UCSD-AML1 (cell line): ENCODE data around the gene SLC16A6.
"Not testable (repeated sequence)": the region's sequence is repeated elsewhere in the genome, so short reads cannot be mapped to it uniquely, and the experiment has no call there.

ENCODE experiments used
- DNase-seq: peaks from one replicate; lab custom pipeline; 2025; ENCODE audit not compliant: unreplicated experiment; lab: John Stamatoyannopoulos, UW

Gene SLC16A6

DNA sequence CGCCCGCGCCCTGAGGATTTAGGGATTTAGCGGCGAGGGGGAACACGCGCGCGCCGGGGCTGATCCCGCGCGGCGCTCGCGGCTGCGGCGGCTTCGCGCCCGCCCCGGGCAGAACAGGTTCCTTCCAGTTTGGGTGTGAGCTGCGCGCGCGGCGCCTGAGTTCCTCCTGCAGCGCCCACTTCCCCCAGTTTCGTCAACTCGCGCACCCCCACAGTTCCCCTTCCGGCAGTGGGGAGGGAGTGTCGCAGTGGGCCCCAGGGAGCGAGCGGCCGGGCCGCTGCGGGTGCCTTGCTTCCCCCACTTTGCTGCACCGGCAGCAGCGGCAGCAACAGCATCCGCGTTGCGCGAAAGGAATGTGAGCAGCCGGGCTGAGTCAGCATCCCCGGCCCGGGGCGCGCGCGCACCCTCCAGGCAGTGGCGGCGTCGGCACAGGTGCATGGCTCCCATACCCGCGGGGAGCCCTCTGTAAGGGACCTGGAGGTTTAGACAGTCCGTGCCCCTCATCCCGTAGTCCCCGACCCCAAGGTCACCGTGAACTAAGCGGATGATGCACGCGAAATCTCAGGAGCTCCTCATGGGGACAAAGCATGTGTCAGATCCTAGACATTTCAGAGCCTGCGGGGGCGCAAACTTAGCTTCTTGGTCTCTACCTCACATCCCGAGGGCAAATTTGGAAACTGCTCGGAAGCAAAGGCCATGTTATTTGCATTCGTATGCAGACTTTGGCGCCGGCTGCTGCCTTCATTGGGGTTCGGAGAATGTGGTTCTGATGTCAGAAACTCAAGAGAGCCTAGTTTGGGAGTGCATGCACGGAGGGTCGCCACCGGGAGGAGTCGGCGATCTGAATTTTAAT, 1.1 kb upstream of the SLC16A6 start:
- peak; percentile 77 for DNase-seq

DNA sequence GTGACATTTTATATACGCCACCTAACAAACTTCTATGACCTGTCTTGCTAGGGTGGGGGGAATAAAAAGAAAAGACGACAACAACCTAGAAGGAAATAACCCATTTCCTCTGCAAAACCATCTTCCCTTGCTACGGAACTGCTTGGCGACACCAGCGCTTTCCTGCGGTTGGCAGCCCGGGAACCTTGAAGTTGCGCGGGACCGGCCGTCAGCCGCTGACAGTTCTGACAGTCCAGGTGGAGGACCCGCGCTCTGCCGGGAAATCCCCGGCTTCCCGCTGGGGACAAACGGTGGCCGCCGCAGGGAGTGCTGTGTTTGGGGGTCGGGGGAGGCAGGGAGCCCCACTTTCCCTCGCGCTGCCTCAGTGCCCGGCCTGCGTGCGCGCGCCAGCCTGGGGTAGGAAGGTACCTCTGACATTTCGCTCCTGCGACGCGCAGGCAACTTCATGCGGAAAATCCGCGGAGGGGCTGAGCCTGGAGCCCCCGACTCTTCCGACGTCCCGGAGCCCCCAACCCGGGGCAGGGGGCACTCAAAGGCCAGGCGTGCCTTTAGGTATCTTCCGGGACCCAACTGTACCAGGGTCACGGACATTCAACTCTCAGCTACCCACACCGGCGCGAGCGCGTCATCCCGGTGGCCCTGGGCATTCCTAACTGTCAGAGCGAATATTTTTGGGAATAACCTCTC, 516 bp downstream of the SLC16A6 start:
- DNase-seq, result peak; percentile 29

DNA sequence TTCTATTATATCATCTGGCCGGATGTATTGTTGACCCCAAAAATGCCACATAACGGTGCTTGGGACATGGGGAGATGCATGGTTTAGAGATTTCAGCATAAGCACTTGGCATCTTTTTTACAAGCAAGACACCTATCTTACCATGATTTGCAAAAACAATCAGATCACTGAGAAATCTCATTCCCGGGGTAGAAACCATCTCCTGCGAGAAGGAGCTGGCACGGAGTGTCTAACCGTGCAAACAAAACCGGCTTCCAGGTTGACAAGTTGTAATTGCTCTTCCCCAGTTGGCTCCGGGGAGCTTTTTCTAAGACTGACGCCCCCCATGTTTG, 1.0 kb downstream of the SLC16A6 start:
- no peak for DNase-seq

DNA sequence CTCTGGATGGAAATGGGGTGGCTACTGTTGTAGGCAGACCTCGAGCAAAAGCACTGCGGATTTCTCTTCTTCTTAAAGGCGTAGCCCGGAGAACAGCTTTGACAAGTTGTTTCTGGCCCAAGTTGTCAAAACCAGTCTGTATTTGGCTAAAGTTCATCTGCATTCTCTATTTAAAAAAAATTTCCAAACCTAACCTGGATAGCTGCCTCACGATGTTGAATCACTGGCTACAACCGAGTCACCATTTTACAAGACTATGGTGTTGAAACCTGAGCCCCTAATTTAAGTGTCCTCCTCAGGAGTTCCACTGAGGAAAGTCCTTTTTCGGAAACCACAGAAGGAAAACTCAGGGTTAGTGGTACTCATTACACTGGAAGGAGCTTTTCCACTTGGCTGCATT, 1.5 kb downstream of the SLC16A6 start:
- no peak for DNase-seq

DNA sequence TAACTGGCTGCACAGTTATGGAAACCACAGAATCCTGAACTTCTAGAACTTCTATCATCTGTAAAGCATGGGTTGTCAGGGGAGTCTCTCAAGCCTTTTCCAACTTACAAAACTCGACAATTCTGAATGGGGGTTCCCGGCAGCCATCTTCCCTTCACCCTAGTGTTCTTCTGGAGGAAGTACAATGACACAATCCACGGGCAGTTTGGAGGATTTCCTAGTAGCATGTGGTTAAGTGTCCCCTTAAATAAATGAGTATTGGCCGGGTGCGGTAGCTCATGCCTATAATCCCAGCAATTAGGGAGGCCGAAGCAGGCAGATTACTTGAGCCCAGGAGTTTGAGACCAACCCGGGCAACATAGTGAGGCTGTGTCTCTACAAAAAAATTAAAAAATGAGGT, 2.1 kb downstream of the SLC16A6 start:
- DNase-seq, result no peak

DNA sequence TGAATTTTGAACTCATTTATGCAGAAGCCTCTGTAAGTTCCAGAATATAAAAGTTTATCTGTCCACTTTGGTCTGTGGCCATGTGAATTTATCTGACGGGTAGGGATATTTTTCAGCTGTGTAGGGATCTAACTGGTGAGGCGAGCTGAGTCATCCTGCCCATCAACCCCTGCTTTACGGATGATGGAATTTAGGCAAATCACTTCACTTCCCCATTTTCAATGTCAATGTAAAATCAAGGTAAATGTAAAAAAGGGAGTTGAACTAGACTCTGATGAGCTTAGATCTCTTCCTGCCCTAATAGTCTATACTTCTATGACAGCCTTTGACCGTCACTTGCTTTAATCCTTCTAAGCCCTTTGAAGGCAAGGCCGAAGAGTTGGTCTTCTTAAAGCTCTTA, 2.6 kb downstream of the SLC16A6 start:
- no peak for DNase-seq

DNA sequence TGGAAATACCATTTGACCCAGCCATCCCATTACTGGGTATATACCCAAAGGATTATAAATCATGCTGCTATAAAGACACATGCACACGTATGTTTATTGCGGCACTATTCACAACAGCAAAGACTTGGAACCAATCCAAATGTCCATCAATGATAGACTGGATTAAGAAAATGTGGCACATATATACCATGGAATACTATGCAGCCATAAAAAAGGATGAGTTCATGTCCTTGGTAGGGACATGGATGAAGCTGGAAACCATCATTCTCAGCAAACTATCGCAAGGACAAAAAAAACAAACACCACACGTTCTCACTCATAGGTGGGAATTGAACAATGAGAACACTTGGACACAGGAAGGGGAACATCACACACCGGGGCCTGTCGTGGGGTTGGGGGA, 9.0 kb downstream of the SLC16A6 start:
- DNase-seq, result not testable (repeated sequence)

DNA sequence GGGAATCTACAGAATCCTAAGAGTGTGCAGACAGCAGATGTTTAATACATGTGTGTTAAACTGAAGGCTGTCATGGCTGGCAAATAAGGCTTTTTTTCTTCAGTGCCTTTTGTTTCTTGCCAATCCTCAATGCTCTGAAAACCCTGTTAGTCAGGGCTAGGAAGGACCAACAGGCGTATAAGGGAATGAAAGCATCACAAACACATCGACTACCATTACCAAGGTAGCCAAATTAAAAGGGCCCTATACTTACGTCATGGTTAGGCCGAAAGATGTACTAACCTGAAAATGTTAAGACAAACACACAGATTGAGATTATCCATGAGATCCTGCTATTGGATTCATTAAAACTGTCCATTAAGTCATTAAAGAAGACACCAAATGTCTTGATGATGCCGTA, 13.1 kb downstream of the SLC16A6 start:
- DNase-seq, result no peak

DNA sequence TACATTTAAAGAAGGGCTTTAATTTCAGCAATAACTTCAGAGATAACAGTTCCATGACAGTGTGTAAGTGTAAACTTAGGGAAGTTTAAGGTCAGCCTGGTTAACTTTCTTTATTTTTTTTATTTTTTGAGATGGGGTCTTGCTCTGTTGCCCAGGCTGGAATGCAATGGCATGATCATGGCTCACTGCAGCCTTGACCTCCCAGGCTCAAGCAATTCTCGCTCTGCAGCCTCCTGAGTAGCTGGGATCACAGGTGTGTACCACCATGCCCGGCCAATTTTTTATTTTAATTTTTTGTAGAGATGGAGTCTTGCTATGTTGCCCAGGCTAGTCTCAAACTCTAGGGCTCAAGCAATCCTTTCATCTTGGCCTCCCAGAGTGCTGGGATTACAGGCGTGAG, 14.6 kb downstream of the SLC16A6 start:
- DNase-seq, result not testable (repeated sequence)

DNA sequence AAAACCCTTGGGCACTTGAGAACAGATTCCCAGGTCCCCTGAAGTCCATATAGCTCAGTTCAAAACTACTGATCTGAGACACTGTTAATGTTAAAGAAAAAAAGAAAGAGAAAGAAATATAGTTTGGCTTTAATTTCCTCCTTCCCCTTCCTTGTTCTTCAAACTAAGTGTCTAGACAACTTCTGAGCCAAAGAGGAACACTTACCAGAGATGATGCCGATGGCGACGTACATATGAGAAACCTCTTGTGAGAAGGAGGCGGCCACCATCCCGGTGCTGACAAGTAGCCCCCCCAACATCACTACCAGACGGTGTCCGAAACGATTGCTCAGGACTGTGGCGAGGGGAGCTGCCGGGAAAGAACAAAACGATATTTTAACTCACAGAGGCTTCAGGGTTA, 17.2 kb downstream of the SLC16A6 start:
- DNase-seq, result no peak

DNA sequence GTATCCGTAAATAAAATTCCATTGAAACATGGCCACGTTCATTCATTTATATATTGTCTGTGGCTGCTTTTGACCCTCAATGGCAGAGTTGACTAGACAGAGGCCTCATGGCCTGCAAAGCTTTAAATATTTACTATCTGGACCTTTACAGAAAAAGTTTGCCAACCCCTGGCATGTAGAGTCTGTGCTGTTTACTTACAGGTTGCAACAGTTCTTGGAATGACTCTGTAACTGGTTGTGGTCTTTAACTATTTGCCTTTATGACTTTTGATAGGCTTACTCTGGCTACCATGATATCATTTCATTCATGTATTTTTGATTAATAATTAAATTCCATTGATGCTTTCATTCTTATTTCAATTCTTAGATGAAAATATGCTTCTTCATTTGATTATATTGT, 25.1 kb downstream of the SLC16A6 start:
- not testable (repeated sequence) for DNase-seq

DNA sequence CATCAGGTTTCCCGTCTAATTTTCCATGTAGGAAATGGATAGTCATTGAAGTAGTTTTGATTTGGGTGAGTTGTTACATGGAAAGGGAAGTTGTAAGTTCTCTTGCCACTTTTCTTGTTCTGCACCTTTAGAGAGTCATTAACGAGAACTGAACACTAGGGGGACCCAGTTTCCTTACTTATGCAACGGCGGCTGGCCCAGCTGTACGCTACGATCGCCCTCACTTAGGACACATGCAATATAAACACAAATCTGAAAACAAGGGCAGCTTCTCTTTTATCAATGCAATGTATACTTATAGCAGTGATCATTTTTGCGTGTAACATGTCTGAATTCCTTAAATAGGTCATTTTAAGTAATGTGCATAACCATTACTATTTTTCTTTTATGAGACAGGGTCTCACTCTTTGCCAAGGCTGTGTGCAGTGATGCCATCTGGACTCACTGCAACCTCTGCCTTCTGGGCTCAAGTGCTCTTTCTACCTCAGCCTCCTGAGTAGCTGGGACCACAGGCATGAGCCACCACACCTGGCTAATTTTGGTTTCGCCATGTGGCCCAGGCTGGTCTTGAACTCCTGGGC, 27.7 kb downstream of the SLC16A6 start:
- DNase-seq, result peak; percentile 12

DNA sequence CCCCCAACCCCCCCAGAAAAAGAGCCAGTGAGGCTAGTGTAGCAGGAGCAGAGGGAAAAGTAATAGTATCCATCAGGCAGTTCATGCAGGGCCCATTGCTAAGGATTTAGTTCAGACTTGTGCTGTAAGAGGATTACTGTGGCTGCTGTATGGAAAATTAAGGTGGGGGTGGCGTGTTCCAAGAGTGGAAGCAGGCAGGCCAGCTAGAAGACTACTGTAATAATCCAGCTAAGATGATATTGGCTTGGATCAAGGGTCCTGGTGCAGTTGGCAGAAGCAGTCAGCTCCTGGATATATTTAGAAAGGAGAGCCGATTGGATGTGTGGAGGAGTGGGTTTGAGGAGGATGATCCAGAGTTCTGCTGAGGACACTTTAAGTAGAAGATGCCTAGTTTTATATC, 28.5 kb downstream of the SLC16A6 start:
- DNase-seq, result not testable (repeated sequence)

DNA sequence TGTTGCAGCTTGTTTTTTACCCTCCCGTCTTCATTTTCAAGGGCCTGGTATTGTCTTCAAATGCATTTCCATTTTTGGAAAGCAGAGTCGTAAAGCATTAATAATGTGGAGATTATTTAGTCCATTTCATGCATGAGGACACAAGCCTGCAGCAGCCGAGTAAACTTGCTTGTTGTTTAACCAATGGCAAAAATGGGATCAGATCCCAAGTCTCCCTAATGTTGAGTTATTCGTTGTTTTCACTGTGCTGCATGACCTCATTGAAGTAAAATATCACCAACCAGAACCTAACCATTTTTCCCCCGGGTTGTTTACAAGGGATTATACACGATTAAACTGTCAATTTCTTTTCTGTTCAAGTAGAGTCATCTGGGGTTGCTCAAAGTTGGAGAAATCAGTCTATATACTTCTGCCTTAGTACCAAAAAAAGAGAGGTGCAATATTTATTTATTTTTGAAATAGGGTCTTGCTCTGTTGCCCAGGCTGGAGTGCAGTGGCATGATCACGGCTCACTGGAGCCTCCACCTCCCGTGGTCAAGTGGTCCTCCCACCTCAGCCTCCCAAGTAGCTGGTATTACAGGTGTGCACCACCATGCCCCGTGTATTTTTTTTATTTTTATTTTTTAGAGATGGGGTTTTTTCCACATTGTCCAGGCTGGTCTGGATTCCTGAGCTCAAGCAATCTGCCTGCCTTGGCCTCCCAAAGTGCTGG, 30.7 kb downstream of the SLC16A6 start:
- no peak for DNase-seq

DNA sequence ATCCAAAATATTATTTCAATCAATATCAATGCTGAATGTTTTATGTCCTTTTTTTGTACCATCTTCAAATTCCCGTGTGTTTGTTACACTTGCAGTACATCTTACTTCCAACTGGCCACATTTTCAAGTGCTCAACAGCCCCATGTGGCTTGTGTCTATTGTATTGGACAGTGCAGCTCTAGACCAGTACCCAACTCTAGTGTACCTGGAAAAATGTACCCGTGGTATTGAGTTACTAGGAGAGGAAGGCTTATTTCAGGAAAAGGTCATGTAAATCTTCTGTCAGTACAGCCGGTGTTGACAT, 31.3 kb downstream of the SLC16A6 start:
- DNase-seq, result not testable (repeated sequence)

DNA sequence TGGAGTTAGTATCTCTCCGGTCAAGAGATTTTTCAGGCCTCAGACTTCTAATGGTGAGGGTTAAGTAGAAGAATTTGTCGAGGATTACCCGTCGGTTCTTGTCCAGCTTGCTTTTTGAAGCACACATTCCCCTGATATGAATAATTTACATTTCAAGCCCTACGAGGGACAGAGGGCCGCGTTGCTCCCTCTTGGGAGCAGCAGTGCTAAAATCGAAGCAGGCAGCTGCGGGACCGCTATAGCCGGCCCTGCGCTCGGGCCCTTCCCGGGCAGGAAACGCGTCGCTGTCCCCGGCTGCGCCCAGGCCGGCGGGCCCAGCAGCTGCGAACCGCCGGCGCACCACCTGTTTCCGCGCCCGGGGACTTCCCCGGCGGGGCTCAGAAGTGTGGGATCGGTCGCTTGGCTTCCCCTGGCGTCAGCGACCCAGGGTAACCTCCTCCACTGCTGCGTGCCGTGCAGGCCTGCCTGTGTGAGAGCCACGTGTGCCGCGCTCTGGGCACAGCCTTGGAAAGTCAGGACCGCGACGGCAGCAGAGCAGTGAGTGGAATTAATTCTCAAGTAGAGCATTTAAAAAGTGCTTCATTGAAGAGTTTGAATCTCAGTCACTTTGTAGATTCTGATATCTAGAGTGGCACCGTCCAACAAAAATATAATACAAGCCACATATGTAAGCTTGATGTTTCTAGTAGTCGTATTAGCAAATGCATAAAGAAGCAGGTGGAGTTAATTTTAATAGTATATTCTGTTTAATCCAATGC, 31.9 kb downstream of the SLC16A6 start:
- DNase-seq, result peak; percentile 84

DNA sequence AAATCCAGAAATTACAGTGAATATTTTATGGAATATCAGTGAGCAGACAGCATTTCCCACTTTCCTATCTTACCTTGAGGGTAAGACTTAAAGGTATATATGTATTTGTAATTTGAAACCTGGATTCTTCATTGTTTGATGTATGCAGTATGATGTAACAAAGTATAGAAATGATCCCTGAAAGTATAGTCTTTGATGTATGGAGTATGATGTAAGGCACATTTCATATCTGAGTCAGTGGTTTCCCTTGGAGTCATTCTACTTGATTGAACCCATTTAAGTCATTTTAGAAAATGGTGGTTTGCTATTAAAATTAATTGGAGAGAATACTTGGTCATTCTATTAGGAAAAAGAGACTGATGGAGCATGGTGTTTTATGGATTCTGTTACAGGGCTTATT, 33.0 kb downstream of the SLC16A6 start:
- no peak for DNase-seq

DNA sequence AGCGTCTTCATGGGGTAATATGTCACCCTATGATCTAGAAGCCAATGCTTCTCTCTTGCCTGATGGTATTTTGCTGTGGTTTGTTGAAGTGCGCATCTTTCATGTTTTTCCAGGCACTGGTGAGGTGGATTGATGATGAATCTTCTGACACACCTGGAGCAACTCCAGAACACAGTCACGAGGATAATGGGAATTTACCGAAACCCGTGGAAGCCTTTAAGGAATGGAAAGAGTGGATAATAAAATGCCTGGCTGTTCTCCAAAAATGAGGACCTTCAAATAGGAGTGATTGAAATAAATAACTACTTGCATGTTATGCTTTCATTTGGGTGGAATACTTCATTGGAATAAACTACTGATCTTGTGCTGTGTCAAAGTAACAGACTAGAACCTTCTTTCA, 34.2 kb downstream of the SLC16A6 start:
- DNase-seq, result not testable (repeated sequence)

DNA sequence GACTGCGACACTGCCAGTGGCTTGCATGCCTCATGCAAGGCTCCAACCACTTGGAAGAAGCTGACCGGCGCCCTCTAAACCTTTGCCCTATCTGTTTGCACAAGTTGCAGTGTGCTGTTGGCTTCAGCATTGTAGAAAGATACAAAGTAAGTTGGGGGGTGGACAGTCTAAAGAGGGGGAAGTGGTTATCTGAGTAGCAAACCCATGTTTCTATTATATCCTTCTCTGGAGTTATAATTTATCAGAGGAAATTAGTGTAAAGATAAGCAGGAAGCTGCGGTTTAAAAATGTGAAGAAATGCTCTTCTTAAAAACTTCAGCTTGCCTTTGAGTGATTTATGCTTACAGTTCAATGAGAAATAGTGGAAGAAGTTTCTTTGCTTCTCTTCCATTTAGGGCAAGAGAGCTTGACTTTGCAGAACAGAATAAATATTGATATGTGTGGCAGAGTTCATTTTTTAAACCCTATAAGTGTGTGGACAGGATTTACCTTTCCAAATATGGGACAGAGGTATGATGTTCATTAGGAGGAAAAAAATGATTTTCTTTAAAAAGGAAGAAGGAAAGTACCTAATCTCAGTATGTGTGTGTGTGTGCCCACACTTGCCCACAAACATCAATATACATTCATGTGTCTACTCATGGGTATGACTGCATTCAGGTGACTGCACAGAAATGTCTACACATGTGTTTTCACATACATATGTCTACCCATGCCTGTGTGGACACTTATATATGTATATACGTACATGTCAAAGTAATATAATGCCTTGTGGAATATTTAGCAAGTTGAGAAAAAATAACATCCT, 35.0 kb downstream of the SLC16A6 start:
- peak; percentile 35 for DNase-seq

DNA sequence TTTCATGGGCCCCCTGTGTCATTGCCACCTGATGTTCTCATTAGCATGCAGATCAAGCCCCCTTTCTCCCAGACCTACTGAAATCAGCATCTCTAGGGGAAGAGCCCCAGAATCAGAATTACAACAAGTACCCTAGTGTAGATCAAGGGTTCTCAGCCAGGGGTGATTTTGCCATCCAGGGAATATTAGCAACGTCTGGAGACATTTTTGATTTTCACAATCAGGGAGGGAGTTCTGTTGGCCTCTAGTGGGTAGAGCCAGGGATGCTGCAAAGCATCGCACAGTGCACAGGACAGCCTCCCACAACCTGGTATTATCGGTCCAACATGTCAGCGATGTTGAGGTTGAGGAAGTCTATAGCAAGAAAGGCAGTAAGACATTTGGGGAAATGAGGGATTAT, 35.8 kb downstream of the SLC16A6 start:
- no peak for DNase-seq
